GM12874 (cell line): ENCODE data around the gene GPC2.

Experiments
- CTCF ChIP-seq: IDR thresholded peaks from 2 replicates; pipeline ENCODE4 v1.5.1; 2011; ENCODE audit warnings: low read depth, mild to moderate bottlenecking, control low read depth, low read length, moderate library complexity; ENCODE audit not compliant: insufficient read depth

Gene GPC2

GRCh38 chr7:100153708-100154535 is 23.3 kb downstream of the GPC2 start:
- no peak for TF ChIP-seq CTCF

GRCh38 chr7:100152937-100153666 is 24.1 kb downstream of the GPC2 start:
- TF ChIP-seq CTCF: no peak

GRCh38 chr7:100152404-100152803 is 24.8 kb downstream of the GPC2 start:
- no peak for TF ChIP-seq CTCF

GRCh38 chr7:100148559-100149328 is 28.4 kb downstream of the GPC2 start, which contains the start of gene LAMTOR4:
LAMTOR4 (plus strand) TSS chr7:100148918; CDS start chr7:100148973, 55 bp downstream.
- TF ChIP-seq CTCF: no peak

- TF ChIP-seq CTCF: no peak
These were observed 29.0 kb downstream of the GPC2 start for GRCh38 chr7:100148225-100148558.

- TF ChIP-seq CTCF: no peak
These were observed 29.9 kb downstream of the GPC2 start for GRCh38 chr7:100147278-100147677.

- no peak for TF ChIP-seq CTCF
These were observed 34.7 kb downstream of the GPC2 start for GRCh38 chr7:100142461-100142860.
